ENCODE measurements around the gene MRPS12. TPM values are rescaled to one million over a fixed set of nuclear protein-coding genes. Genes with fewer than 3 reads are reported as not detected.

Gene MRPS12
- total and polyA plus RNA-seq, 9 donors = 5.5 to 24.1 (median 19.7) TPM

DNA sequence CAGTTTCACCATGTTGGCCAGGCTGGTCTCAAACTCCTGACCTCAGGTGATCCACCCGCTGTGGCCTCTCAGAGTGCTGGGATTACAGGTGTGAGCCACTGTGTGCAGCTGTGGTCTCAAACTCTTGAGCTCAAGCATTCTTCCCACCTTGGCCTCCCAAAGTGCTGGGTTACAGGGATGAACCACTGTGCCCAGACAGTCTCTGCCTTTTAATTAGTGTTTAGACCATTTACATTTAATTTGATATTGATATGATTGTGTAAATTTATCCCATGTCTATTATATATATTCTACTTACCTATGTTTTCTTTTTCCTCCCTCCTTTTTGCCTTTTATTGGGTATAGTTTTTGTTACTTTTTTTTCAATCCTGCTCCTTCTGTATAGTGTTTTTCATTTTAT is 29.1 kb upstream of the MRPS12 start:
- DNase-seq = no peak

DNA sequence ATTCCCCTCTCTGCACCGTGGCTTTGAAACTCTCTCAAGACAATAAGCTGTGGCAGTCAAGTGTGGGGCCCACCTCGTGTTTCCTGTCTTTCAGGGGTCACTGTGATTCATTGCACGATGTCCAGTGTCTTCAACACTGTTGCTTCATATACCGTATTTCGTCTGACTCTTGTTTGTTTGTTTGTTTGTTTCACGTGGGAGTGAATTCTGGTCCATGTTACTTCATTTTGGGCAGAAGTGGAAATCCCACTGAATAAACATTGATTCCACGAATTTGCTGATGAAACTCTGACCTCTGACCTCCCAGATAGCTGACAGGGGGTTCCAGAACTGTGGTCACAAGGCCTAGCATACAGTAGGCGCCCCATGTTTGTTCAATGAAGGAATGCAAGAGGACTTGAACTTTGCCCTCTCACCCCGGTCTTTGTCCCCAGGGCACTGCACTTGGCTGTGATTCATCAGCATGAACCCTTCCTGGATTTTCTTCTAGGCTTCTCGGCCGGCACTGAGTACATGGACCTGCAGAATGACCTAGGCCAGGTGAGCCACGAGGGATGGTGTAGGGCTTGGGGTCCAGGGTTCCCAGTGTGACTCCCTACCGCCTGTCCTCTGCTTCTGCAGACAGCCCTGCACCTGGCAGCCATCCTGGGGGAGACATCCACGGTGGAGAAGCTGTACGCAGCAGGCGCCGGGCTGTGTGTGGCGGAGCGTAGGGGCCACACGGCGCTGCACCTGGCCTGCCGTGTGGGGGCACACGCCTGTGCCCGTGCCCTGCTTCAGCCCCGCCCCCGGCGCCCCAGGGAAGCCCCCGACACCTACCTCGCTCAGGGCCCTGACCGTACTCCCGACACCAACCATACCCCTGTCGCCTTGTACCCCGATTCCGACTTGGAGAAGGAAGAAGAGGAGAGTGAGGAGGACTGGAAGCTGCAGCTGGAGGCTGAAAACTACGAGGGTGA is 25.9 kb upstream of the MRPS12 start:
- TF ChIP-seq, protein P1, sequence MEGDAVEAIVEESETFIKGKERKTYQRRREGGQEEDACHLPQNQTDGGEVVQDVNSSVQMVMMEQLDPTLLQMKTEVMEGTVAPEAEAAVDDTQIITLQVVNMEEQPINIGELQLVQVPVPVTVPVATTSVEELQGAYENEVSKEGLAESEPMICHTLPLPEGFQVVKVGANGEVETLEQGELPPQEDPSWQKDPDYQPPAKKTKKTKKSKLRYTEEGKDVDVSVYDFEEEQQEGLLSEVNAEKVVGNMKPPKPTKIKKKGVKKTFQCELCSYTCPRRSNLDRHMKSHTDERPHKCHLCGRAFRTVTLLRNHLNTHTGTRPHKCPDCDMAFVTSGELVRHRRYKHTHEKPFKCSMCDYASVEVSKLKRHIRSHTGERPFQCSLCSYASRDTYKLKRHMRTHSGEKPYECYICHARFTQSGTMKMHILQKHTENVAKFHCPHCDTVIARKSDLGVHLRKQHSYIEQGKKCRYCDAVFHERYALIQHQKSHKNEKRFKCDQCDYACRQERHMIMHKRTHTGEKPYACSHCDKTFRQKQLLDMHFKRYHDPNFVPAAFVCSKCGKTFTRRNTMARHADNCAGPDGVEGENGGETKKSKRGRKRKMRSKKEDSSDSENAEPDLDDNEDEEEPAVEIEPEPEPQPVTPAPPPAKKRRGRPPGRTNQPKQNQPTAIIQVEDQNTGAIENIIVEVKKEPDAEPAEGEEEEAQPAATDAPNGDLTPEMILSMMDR (IDR thresholded peaks at IDR 0.05) = no peak
- Histone ChIP-seq H3K4me1 (ENCODE audit: insufficient read depth) (no peaks in the 10 kb centered on the region), H3K27me3 (no peaks in the 10 kb centered on the region), H3K27ac (no peak overlapping the region), H3K4me3 (no peak overlapping the region), H3K9me3 (no peaks in the 10 kb centered on the region), H3K36me3 (no peaks in the 10 kb centered on the region)
- intact Hi-C loops (cut with DNase I) = no loop called here
- 86 to 88% (median 86%) methylated on average over 35 of the region's 35 CpGs for WGBS, 3 donors
- DNase-seq = no peak

More for the DNA sequence above, 29.1 kb upstream of the MRPS12 start:
- H3K27me3 ChIP-seq = no peaks in the 10 kb centered on the region
- TF ChIP-seq, protein P1 (IDR thresholded peaks at IDR 0.05) = no peak
- TF ChIP-seq EP300 (IDR thresholded peaks at IDR 0.05) = no peak
- no peak for TF ChIP-seq POLR2A (IDR thresholded peaks at IDR 0.05)
- intact Hi-C loops (cut with DNase I) = no loop called here
- no peaks in the 10 kb centered on the region for H3K9me3 ChIP-seq
- no peaks in the 10 kb centered on the region for H3K36me3 ChIP-seq
- H3K4me3 ChIP-seq = no peak overlapping the region
- no peak overlapping the region for H3K27ac ChIP-seq
- WGBS, 3 donors = 93 to 100% (median 96%) methylated on average over 1 of the region's 1 CpG
- peaks cover 2% of the 10 kb centered on the region for H3K4me1 ChIP-seq (ENCODE audit: insufficient read depth)

DNA sequence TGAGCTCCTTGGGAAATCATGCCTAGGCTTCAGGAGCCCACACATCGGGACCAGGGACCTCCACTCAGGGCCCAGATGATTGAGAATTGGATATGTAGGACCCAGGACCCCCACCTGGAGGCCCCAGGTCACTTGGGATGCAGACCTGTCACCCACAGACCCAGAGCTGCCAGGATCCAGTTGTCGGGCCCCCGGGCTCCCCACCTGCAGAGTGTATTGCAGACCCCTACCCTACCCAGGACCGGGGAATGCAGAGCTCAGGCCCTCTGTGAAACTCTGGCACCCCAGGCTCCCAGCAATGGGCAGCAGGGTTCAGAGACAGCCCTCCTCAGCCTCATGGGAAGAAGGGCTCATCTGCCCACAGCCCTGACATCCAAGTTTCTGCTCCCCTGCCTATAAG is 25.1 kb upstream of the MRPS12 start:
- no peaks in the 10 kb centered on the region for H3K27me3 ChIP-seq
- no peaks in the 10 kb centered on the region for H3K4me1 ChIP-seq (ENCODE audit: insufficient read depth)
- 90 to 98% (median 93%) methylated on average over 4 of the region's 4 CpGs for WGBS, 3 donors
- H3K27ac ChIP-seq = no peak overlapping the region
- intact Hi-C loops (cut with DNase I) = no loop called here
- no peaks in the 10 kb centered on the region for H3K9me3 ChIP-seq
- H3K4me3 ChIP-seq = no peak overlapping the region
- DNase-seq = no peak
- TF ChIP-seq POLR2A (IDR thresholded peaks at IDR 0.05) = no peak
- TF ChIP-seq, protein P1 (IDR thresholded peaks at IDR 0.05) = no peak
- no peak for TF ChIP-seq EP300 (IDR thresholded peaks at IDR 0.05)
- H3K36me3 ChIP-seq = no peaks in the 10 kb centered on the region

DNA sequence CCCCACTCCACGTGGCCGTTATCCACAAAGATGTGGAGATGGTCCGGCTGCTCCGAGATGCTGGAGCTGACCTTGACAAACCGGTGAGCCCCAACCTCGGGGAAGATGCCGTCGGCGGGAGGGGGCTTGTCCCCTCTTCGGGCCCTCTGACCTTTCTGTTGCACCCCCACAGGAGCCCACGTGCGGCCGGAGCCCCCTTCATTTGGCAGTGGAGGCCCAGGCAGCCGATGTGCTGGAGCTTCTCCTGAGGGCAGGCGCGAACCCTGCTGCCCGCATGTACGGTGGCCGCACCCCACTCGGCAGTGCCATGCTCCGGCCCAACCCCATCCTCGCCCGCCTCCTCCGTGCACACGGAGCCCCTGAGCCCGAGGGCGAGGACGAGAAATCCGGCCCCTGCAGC is 23.5 kb upstream of the MRPS12 start:
- Histone ChIP-seq H3K4me1 (ENCODE audit: insufficient read depth) (no peaks in the 10 kb centered on the region), H3K36me3 (no peaks in the 10 kb centered on the region), H3K27me3 (no peaks in the 10 kb centered on the region), H3K4me3 (no peak overlapping the region), H3K9me3 (no peaks in the 10 kb centered on the region), H3K27ac (no peak overlapping the region)
- intact Hi-C loops (cut with DNase I) = no loop called here
- DNase-seq = no peak
- WGBS, 3 donors = 87 to 90% (median 89%) methylated on average over 26 to 29 of the region's 29 CpGs
- TF ChIP-seq, protein P1 (IDR thresholded peaks at IDR 0.05) = no peak

Measured in ovary (tissue), 9 donors.